OCI-LY1 (cell line): Measurements from ENCODE around the gene LPIN3.

Experiments
- H2AFZ ChIP-seq: fragments of 200-600 bp; sonication (generic), shearing (Covaris generic); 2 replicates; pipeline ENCODE4 v1.6.0; 2014; ENCODE audit warnings: antibody characterized with exemption, mild to moderate bottlenecking, low read length
- H3F3A ChIP-seq: fragments of 200-600 bp; sonication (generic), shearing (Covaris generic); 2 replicates; pipeline ENCODE4 v1.6.0; 2014; ENCODE audit warnings: mild to moderate bottlenecking, antibody characterized with exemption, low read length, moderate library complexity; ENCODE audit not compliant: insufficient read depth
- H3K27ac ChIP-seq: fragments of 200-600 bp; sonication (generic); 2 replicates; pipeline ENCODE4 v1.5.1; 2014; ENCODE audit warnings: low read length, mixed run types, mild to moderate bottlenecking, low read depth; ENCODE audit not compliant: poor library complexity, severe bottlenecking
- H3K27me3 ChIP-seq: fragments of 200-600 bp; sonication (generic); 2 replicates; pipeline ENCODE4 v1.6.0; 2014; ENCODE audit warnings: antibody characterized with exemption, mild to moderate bottlenecking, low read length, moderate library complexity; ENCODE audit not compliant: insufficient read depth
- H3K36me3 ChIP-seq: fragments of 200-600 bp; sonication (generic); 2 replicates; pipeline ENCODE4 v1.6.1; 2014; ENCODE audit warnings: mild to moderate bottlenecking, antibody characterized with exemption, low read length, moderate library complexity, mixed read lengths; ENCODE audit not compliant: insufficient read depth
- H3K4me1 ChIP-seq: fragments of 200-600 bp; sonication (generic); 2 replicates; pipeline ENCODE4 v1.5.1; 2014; ENCODE audit warnings: mild to moderate bottlenecking, low read length, moderate library complexity; ENCODE audit not compliant: insufficient read depth, severe bottlenecking
- H3K4me2 ChIP-seq: fragments of 200-600 bp; sonication (generic), shearing (Covaris generic); 2 replicates; pipeline ENCODE4 v1.6.1; 2014; ENCODE audit warnings: low read length
- H3K4me3 ChIP-seq: fragments of 200-600 bp; sonication (generic); 2 replicates; pipeline ENCODE4 v1.5.1; 2014; ENCODE audit warnings: low read length, low read depth, mild to moderate bottlenecking, mixed read lengths; ENCODE audit not compliant: poor library complexity, severe bottlenecking
- H3K79me2 ChIP-seq: fragments of 200-600 bp; shearing (Covaris generic); 2 replicates; pipeline ENCODE4 v1.6.1; 2016; ENCODE audit warnings: mixed run types, low read length, mixed read lengths; ENCODE audit not compliant: insufficient read depth
- H3K9ac ChIP-seq: fragments of 200-600 bp; sonication (generic), shearing (Covaris generic); 2 replicates; pipeline ENCODE4 v1.6.1; 2014; ENCODE audit warnings: mild to moderate bottlenecking, low read length, mixed read lengths
- H3K9me2 ChIP-seq: fragments of 200-600 bp; sonication (generic), shearing (Covaris generic); 2 replicates; pipeline ENCODE4 v1.6.1; 2014; ENCODE audit warnings: low read depth, mild to moderate bottlenecking, low read length, mixed read lengths
- H3K9me3 ChIP-seq: fragments of 200-600 bp; shearing (Covaris generic); 2 replicates; pipeline ENCODE4 v1.6.1; 2014; ENCODE audit warnings: low read length, mixed read lengths
- H4K20me1 ChIP-seq: fragments of 200-600 bp; sonication (generic), shearing (Covaris generic); 2 replicates; pipeline ENCODE4 v1.6.0; 2016; ENCODE audit warnings: mild to moderate bottlenecking, low read length; ENCODE audit not compliant: insufficient read depth
- CTCF ChIP-seq: fragments of 200-600 bp; sonication (generic), shearing (Covaris generic); IDR thresholded peaks from 2 replicates; pipeline ENCODE4 v1.5.1; 2017; ENCODE audit warnings: mild to moderate bottlenecking, antibody characterized with exemption, low read length, moderate library complexity, mixed read lengths
- EZH2 ChIP-seq: fragments of 200-600 bp; sonication (generic), shearing (Covaris generic); IDR thresholded peaks from 2 replicates; pipeline ENCODE4 v1.8.0; 2017; ENCODE audit warnings: borderline replicate concordance, mixed run types, mild to moderate bottlenecking, antibody characterized with exemption, low read length, moderate library complexity, mixed read lengths

The LPIN3 gene

GRCh38 chr20:41379551-41379950 is 38.9 kb downstream of the LPIN3 start:
- no peaks in the 10 kb centered on the region for H3F3A ChIP-seq
- no peak for TF ChIP-seq EZH2
- TF ChIP-seq CTCF: no peak

GRCh38 chr20:41380551-41381193 is 40.1 kb downstream of the LPIN3 start:
- H3F3A ChIP-seq: no peaks in the 10 kb centered on the region
- H3K4me2 ChIP-seq: no peak overlapping the region
- no peak for TF ChIP-seq EZH2
- TF ChIP-seq CTCF: no peak
- no peak overlapping the region for H2AFZ ChIP-seq
- no peaks in the 10 kb centered on the region for H3K9me2 ChIP-seq
- no peaks in the 10 kb centered on the region for H3K27me3 ChIP-seq
- no peaks in the 10 kb centered on the region for H3K36me3 ChIP-seq
- no peak overlapping the region for H3K9ac ChIP-seq
- H4K20me1 ChIP-seq: no peaks in the 10 kb centered on the region
- H3K27ac ChIP-seq: no peak overlapping the region
- no peak overlapping the region for H3K4me3 ChIP-seq
- no peaks in the 10 kb centered on the region for H3K9me3 ChIP-seq
- no peaks in the 10 kb centered on the region for H3K79me2 ChIP-seq
- H3K4me1 ChIP-seq: no peaks in the 10 kb centered on the region

More at GRCh38 chr20:41379551-41379950, 38.9 kb downstream of the LPIN3 start:
- H3K79me2 ChIP-seq: no peaks in the 10 kb centered on the region
- no peaks in the 10 kb centered on the region for H3K9me3 ChIP-seq
- no peaks in the 10 kb centered on the region for H3K9me2 ChIP-seq
- H3K4me3 ChIP-seq: no peak overlapping the region
- H3K27me3 ChIP-seq: no peaks in the 10 kb centered on the region
- H3K9ac ChIP-seq: no peak overlapping the region
- H3K4me2 ChIP-seq: no peak overlapping the region
- H2AFZ ChIP-seq: no peak overlapping the region
- no peaks in the 10 kb centered on the region for H4K20me1 ChIP-seq
- no peak overlapping the region for H3K27ac ChIP-seq
- no peaks in the 10 kb centered on the region for H3K36me3 ChIP-seq
- no peaks in the 10 kb centered on the region for H3K4me1 ChIP-seq

GRCh38 chr20:41382791-41383305 is 42.2 kb downstream of the LPIN3 start:
- Histone ChIP-seq H3K27me3 (no peaks in the 10 kb centered on the region), H3K9ac (no peak overlapping the region), H3K9me3 (no peaks in the 10 kb centered on the region), H3K9me2 (no peaks in the 10 kb centered on the region), H3K4me2 (no peak overlapping the region), H3K36me3 (no peaks in the 10 kb centered on the region), H3F3A (no peaks in the 10 kb centered on the region), H3K79me2 (no peaks in the 10 kb centered on the region), H3K4me3 (no peak overlapping the region), H2AFZ (no peak overlapping the region), H3K4me1 (no peaks in the 10 kb centered on the region), H4K20me1 (no peaks in the 10 kb centered on the region), H3K27ac (no peak overlapping the region)
- no peak for TF ChIP-seq EZH2
- no peak for TF ChIP-seq CTCF
